A549 (cell line): ENCODE measurements around the gene LRIG2. TPM values are rescaled to one million over a fixed set of nuclear protein-coding genes. Genes with fewer than 3 reads are reported as not detected.

Experiments used
- ATAC-seq, 2 experiments: fragments of 200-7000 bp in 1 of 2; fragments of >200 bp in 1 of 2; cut with Nextera tagmentation in 1 of 2; cut with Tn5 transposase in 1 of 2; 3 replicates each; pipeline versions ENCODE4 v1.8.0 to v1.9.1; 2018 to 2020; ENCODE audit warnings: mild to moderate bottlenecking in 1 of 2, moderate library complexity in 1 of 2
- CTCF ChIA-PET: fragments of 300-600 bp; sonication (Branson Sonifier 250); formaldehyde crosslinking; extraction: SDS; loops from one replicate; lab custom pipeline; 2021; ENCODE audit warnings: antibody characterized with exemption, inconsistent platforms; lab: Yijun Ruan, JAX
- POLR2A ChIA-PET: fragments of 350-600 bp; formaldehyde crosslinking; extraction: SDS; loops from one replicate; lab custom pipeline; 2021; ENCODE audit warnings: antibody characterized with exemption, inconsistent platforms; lab: Yijun Ruan, JAX
- DNase-seq, 2 experiments: peaks; one replicate each; pipeline versions ENCODE4 v3.0.0 to v3.0.0-alpha.2; 2011 to 2016; ENCODE audit warnings: low read depth in 1 of 2, low spot score in 1 of 2
- FAIRE-seq: peaks from 2 replicates; lab custom pipeline; 2011; peaks lifted over from hg19 to GRCh38; lab: Jason Lieb, UNC
- H3K27ac ChIP-seq, 2 experiments: fragments of >200 bp; sonication (Bioruptor Twin); formaldehyde crosslinking; 3 replicates each; pipeline ENCODE4 v1.5.1; 2016 to 2017
- H3K4me1 ChIP-seq: fragments of >200 bp; sonication (Bioruptor Twin); formaldehyde crosslinking; 3 replicates; pipeline ENCODE4 v1.6.1; 2016
- H3K4me2 ChIP-seq: fragments of >200 bp; sonication (Bioruptor Twin); formaldehyde crosslinking; 3 replicates; pipeline ENCODE4 v1.6.1; 2016
- H3K4me3 ChIP-seq: fragments of >200 bp; sonication (Bioruptor Twin); formaldehyde crosslinking; 3 replicates; pipeline ENCODE4 v1.5.1; 2016
- H3K9me3 ChIP-seq: fragments of >200 bp; sonication (Bioruptor Twin); formaldehyde crosslinking; 3 replicates; pipeline ENCODE4 v1.6.1; 2016
- CEBPB ChIP-seq, 2 experiments: fragments of >200 bp in 1 of 2; sonication (Bioruptor Twin) in 1 of 2; formaldehyde crosslinking in 1 of 2; IDR thresholded peaks; 2 replicates each; pipeline ENCODE4 v1.6.1; 2012 to 2016
- EP300 ChIP-seq, 2 experiments: fragments of >200 bp; sonication (Bioruptor Twin); formaldehyde crosslinking; IDR thresholded peaks; 2 replicates in 1 of 2; 3 replicates in 1 of 2; pipeline ENCODE4 v1.6.1; 2016 to 2017
- JUNB ChIP-seq: fragments of >200 bp; sonication (Bioruptor Twin); formaldehyde crosslinking; IDR thresholded peaks from 2 replicates; pipeline ENCODE4 v1.6.1; 2016
- KDM5A ChIP-seq: fragments of 200-600 bp; sonication (generic); IDR thresholded peaks from 2 replicates; pipeline ENCODE4 v1.6.1; 2016; ENCODE audit warnings: antibody characterized with exemption, mild to moderate bottlenecking
- MAFK ChIP-seq: fragments of 450-650 bp; IDR thresholded peaks from 2 replicates; pipeline ENCODE4 v1.6.1; 2014; ENCODE audit not compliant: partially characterized antibody
- PHF8 ChIP-seq: fragments of 200-600 bp; sonication (generic); IDR thresholded peaks from 2 replicates; pipeline ENCODE4 v1.6.1; 2016; ENCODE audit warnings: low read depth, mild to moderate bottlenecking, antibody characterized with exemption, moderate library complexity, borderline replicate concordance
- RAD21 ChIP-seq, 2 experiments: fragments of >200 bp in 1 of 2; sonication (Bioruptor Twin) in 1 of 2; formaldehyde crosslinking in 1 of 2; IDR thresholded peaks in 1 of 2; conservative IDR thresholded peaks in 1 of 2; 2 replicates in 1 of 2; 3 replicates in 1 of 2; pipeline ENCODE4 v1.6.1; 2012 to 2018; ENCODE audit warnings: inconsistent platforms in 1 of 2
- RARB ChIP-seq: fragments of 250-450 bp; sonication (Bioruptor Pico); IDR thresholded peaks from 2 replicates; pipeline ENCODE4 v1.8.0; 2021; ENCODE audit warnings: mild to moderate bottlenecking, moderate library complexity
- RFX5 ChIP-seq: fragments of 450-650 bp; IDR thresholded peaks from 2 replicates; pipeline ENCODE4 v1.7.1; 2014; ENCODE audit warnings: antibody characterized with exemption, mild to moderate bottlenecking, moderate library complexity
- RNF2 ChIP-seq: fragments of 200-600 bp; sonication (generic); IDR thresholded peaks from 2 replicates; pipeline ENCODE4 v1.6.1; 2016; ENCODE audit warnings: low read depth, mild to moderate bottlenecking, antibody characterized with exemption, moderate library complexity, borderline replicate concordance
- SREBF2 ChIP-seq: fragments of 450-650 bp; IDR thresholded peaks from 2 replicates; pipeline ENCODE4 v1.6.1; 2014; ENCODE audit warnings: mild to moderate bottlenecking, moderate library complexity
- WGBS: methylation state at CpG from one replicate; pipeline ENCODE4 v1.1.6; 2017; ENCODE audit errors: missing lambda C conversion rate; 5-methylcytosine and 5-hydroxymethylcytosine counted together
- polyA plus RNA-seq, 4 experiments: library from polyadenylated mRNA; depleted of rRNA in 3 of 4; stranded (reverse); fragments of >200 nt; fragmentation: RNase III in 1 of 4; extraction: RNeasy Plus Mini Kit Qiagen cat#74134 plus additional on column Dnase treatment in 1 of 4; gene quantifications; 2 replicates in 3 of 4; 3 replicates in 1 of 4; pipeline ENCODE4 v1.2.3, GENCODE V29; 2011 to 2017
- TF ChIP-seq, protein P1 (sequence below): fragments of >200 bp; sonication (Bioruptor Twin); formaldehyde crosslinking; IDR thresholded peaks from 3 replicates; pipeline ENCODE4 v1.6.1; 2016
- TF ChIP-seq, protein P2 (sequence below): fragments of 250-450 bp; sonication (Bioruptor Pico); IDR thresholded peaks from 2 replicates; pipeline ENCODE4 v1.5.0; 2020; ENCODE audit warnings: low read depth, mild to moderate bottlenecking, moderate library complexity
- TF ChIP-seq, protein P3 (sequence below): fragments of 150-350 bp; IDR thresholded peaks from 2 replicates; pipeline ENCODE4 v1.6.1; 2014; ENCODE audit warnings: low read depth, mild to moderate bottlenecking, low read length
- TF ChIP-seq, protein P4 (sequence below): IDR thresholded peaks from 2 replicates; pipeline ENCODE4 v1.6.1; 2012

The LRIG2 gene
- polyA plus RNA-seq, 2 of the 4 experiments (the other 2 are of a cell fraction), result 3.0 to 7.4 TPM

DNA sequence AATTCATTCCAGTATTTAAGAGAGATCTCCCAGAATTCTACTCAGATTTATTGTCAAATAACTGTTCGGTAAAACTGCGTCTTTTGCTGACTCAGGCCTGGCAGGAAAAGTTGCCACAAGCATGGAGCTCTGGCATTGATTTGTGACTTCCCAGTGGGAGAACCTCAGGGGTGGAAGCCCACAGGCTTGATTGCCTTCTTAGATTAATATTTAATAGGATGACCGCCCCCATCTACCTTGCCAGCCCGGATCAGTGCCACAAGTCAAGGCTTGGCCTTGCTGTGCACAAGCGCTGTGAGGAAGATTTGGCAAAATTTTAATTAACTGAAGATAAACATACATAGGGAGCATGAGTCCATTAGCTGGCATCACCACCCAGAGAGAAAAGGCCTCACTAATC lies 93.5 kb downstream of the LRIG2 start:
- 92% methylated on average over 2 of the region's 5 CpGs for WGBS
- H3K4me1 ChIP-seq, result no peaks in the 10 kb centered on the region
- POLR2A ChIA-PET, result no interaction called here
- no peak for DNase-seq
- CTCF ChIA-PET, result interaction anchor here (1.3 kb wide), 2 partner anchors 26 to 94 kb away, joined by 3 to 4 read pairs; partner anchors contain the start of gene LRIG2
- no peak for ATAC-seq
- no peak overlapping the region for H3K4me3 ChIP-seq
- no peak overlapping the region for H3K4me2 ChIP-seq
- no peaks in the 10 kb centered on the region for H3K9me3 ChIP-seq
- FAIRE-seq, result no peak
- no peak overlapping the region for H3K27ac ChIP-seq
- peak; percentile 27 for TF ChIP-seq MAFK
- TF ChIP-seq RAD21 (conservative IDR thresholded peaks at IDR 0.05 in 1 of 2, IDR thresholded peaks at IDR 0.05 in 1 of 2), result no peak

DNA sequence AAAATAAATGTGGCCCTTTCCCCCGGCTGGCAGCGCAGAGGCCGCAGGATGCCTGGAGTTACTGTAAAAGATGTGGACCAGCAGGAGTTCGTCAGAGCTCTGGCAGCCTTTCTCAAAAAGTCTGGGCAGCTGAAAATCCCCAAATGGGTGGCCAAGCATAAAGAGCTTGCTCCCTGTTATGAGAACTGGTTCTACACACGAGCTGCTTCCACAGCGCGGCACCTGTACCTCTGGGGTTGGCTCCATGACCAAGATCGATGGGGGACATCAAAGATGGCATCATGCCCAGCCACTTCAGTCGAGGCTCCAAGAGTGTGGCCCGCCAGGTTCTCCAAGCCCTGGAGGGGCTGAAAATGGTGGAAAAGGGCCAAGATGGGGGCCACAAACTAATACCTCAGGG lies 95.9 kb downstream of the LRIG2 start:
- FAIRE-seq (no peak), DNase-seq (no peak), ATAC-seq (no peak)
- Histone ChIP-seq H3K4me2 (no peak overlapping the region), H3K4me1 (no peaks in the 10 kb centered on the region), H3K27ac (no peak overlapping the region), H3K4me3 (no peak overlapping the region), H3K9me3 (no peaks in the 10 kb centered on the region)
- POLR2A ChIA-PET, result no interaction called here
- CTCF ChIA-PET, result no interaction called here
- no peak for TF ChIP-seq JUNB
- TF ChIP-seq SREBF2, result no peak
- no peak for TF ChIP-seq RNF2
- no peak for TF ChIP-seq RARB
- no peak for TF ChIP-seq RFX5
- TF ChIP-seq EP300 (IDR thresholded peaks at IDR 0.05), result no peak
- 70% methylated on average over 5 of the region's 10 CpGs for WGBS

DNA sequence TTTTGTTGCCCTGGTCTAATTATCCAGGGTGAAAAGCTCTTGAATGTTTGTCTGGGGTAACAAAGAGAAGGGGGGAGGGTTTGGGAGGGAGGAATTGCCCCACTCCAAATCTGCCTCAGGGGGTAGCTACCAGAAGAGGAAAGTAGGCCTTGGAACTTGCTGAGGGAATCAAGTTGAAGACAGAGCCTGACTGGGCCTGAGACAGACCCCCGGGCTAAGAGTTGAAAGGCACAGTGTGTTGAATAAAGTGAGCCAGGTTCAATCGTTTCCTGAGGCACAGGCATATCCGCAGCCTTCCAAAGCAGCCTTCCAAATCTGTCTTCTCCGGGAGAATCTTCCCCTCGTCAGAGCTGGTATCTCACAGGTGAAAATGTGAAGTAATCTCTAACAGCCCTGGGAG lies 96.6 kb downstream of the LRIG2 start:
- ATAC-seq, result no peak
- no peaks in the 10 kb centered on the region for H3K4me1 ChIP-seq
- 71% methylated on average over 5 of the region's 5 CpGs for WGBS
- TF ChIP-seq, protein P1, sequence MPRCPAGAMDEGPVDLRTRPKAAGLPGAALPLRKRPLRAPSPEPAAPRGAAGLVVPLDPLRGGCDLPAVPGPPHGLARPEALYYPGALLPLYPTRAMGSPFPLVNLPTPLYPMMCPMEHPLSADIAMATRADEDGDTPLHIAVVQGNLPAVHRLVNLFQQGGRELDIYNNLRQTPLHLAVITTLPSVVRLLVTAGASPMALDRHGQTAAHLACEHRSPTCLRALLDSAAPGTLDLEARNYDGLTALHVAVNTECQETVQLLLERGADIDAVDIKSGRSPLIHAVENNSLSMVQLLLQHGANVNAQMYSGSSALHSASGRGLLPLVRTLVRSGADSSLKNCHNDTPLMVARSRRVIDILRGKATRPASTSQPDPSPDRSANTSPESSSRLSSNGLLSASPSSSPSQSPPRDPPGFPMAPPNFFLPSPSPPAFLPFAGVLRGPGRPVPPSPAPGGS, result no peak
- TF ChIP-seq PHF8 (no peak), KDM5A (no peak)
- TF ChIP-seq, protein P2, sequence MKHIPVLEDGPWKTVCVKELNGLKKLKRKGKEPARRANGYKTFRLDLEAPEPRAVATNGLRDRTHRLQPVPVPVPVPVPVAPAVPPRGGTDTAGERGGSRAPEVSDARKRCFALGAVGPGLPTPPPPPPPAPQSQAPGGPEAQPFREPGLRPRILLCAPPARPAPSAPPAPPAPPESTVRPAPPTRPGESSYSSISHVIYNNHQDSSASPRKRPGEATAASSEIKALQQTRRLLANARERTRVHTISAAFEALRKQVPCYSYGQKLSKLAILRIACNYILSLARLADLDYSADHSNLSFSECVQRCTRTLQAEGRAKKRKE (CRISPR knock-in tag), result no peak
- TF ChIP-seq, protein P3, sequence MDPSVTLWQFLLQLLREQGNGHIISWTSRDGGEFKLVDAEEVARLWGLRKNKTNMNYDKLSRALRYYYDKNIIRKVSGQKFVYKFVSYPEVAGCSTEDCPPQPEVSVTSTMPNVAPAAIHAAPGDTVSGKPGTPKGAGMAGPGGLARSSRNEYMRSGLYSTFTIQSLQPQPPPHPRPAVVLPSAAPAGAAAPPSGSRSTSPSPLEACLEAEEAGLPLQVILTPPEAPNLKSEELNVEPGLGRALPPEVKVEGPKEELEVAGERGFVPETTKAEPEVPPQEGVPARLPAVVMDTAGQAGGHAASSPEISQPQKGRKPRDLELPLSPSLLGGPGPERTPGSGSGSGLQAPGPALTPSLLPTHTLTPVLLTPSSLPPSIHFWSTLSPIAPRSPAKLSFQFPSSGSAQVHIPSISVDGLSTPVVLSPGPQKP, result no peak
- TF ChIP-seq, all 56 proteins: peak for 0
- DNase-seq (no peak), FAIRE-seq (no peak)
- Histone ChIP-seq H3K4me3 (no peak overlapping the region), H3K4me2 (no peak overlapping the region), H3K27ac (no peak overlapping the region), H3K9me3 (no peaks in the 10 kb centered on the region)
- CTCF ChIA-PET, result no interaction called here
- POLR2A ChIA-PET, result no interaction called here

DNA sequence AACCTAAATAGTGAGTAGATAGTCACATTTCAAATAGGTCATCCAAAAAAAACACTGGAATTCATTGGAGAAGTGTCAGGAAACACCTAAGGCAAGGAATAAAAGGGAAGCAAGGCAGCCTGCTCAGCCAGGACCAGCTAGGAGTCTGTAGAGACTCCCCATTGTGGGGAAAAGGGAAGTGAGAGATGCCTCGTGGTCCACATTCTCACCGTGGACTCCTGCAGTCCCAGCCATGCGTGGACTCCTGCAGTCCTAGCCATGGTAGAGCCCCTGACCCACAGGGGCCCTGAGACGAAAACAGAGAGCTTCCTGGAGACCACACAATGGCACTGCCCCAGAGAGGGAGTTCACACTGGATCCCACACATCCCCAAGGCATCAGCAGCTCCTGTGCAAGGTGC lies 97.5 kb downstream of the LRIG2 start:
- CTCF ChIA-PET, result interaction anchor here (1.1 kb wide), 1 partner anchor 19 kb away, joined by 3 read pairs; no protein-coding TSS in a partner anchor
- no peak for ATAC-seq

More for the DNA sequence above, 97.5 kb downstream of the LRIG2 start:
- Histone ChIP-seq H3K27ac (no peak overlapping the region), H3K4me1 (no peaks in the 10 kb centered on the region), H3K4me2 (no peak overlapping the region), H3K4me3 (no peak overlapping the region), H3K9me3 (no peaks in the 10 kb centered on the region)
- WGBS, result 52% methylated on average over 4 of the region's 4 CpGs
- POLR2A ChIA-PET, result no interaction called here
- no peak for FAIRE-seq
- no peak for DNase-seq
- no peak for TF ChIP-seq CEBPB (IDR thresholded peaks at IDR 0.05)
- TF ChIP-seq, protein P4, sequence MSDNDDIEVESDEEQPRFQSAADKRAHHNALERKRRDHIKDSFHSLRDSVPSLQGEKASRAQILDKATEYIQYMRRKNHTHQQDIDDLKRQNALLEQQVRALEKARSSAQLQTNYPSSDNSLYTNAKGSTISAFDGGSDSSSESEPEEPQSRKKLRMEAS, result no peak
